GM19238 (cell line): ENCODE data around the gene KLHL7.
"Not testable (repeated sequence)": the region's sequence is repeated elsewhere in the genome, so short reads cannot be mapped to it uniquely, and the experiment has no call there.

ENCODE experiments used
- DNase-seq: peaks from one replicate; pipeline ENCODE4 v3.0.0; 2011; ENCODE audit warnings: low spot score; ENCODE audit not compliant: insufficient read length

Gene KLHL7

DNA sequence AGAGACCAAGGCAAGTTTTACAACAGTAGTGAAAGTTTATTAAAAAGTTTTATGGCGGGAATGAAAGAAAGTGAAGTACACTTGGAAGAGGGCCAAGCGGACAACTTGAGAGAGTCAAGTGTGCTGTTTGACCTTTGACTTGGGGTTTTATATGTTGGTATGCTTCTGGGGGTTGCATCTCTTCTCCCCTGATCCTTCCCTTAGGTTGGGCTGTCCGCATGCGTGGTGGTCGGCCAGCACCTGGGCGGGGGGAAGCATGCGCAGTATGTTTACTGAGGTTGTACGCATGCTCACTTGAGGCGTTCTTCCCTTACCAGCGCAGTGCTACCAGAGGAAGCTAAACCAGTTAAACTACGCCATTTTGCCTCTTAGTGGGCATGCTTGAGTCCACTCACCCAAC, 108.2 kb downstream of the KLHL7 start:
- no peak for DNase-seq

GRCh38 chr7:23214423-23214822, 108.8 kb downstream of the KLHL7 start:
- DNase-seq = no peak

GRCh38 chr7:23214938-23215337, 109.4 kb downstream of the KLHL7 start:
- DNase-seq = no peak

DNA sequence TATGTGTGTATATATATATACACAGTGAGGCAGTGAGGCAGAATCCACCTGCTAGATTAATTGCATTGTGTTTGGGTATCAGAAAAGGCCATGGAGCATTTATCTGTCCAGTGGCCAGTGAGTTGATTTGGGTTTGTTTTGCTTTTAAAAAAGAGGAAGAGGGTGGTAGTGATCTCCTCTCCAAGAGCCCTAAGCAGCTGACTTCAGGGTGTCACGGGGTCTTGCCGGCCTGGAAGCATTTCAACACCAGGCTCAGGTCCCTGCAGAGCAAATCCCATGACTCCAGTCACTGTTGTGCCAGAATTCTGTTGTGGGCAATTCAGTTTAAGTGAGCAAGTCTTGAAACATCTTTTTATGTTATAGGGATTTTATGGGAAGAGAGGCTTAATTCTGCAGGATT, 110.4 kb downstream of the KLHL7 start:
- no peak for DNase-seq

DNA sequence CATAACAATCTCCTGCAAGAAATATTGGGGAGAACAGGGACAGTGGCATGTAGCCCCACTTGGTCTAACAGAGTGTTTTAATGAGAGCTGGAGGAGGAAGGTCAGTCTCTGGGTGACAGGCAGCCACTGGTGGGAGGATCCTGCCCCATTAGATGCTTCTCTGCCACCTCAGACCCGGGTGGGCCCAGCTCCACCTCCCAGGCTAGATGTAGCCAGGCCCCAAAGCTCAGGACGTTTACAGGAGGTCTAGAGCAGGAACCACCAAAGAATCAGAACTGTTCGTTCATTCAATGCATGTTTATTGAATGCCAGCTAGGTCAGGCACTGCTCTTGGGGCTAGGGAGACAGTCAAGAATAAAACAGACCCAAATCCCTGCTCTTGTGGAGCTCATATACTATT, 112.6 kb downstream of the KLHL7 start:
- no peak for DNase-seq

- DNase-seq = no peak
Observed at GRCh38 chr7:23220690-23221305, 115.2 kb downstream of the KLHL7 start.

GRCh38 chr7:23222439-23223030, 117.0 kb downstream of the KLHL7 start:
- DNase-seq = no peak

GRCh38 chr7:23224364-23224763, 118.8 kb downstream of the KLHL7 start:
- DNase-seq = not testable (repeated sequence)

- DNase-seq = no peak
Observed at GRCh38 chr7:23226844-23227450, 121.4 kb downstream of the KLHL7 start.
